Measurements from ENCODE around the gene CASTOR2. TPM values are rescaled to one million over a fixed set of nuclear protein-coding genes. Genes with fewer than 3 reads are reported as not detected.
"Not testable (repeated sequence)": the region's sequence is repeated elsewhere in the genome, so short reads cannot be mapped to it uniquely, and the experiment has no call there.

Gene CASTOR2
- total RNA-seq, 2 donors from 2014 or later = 4.4 to 5.6 TPM

- no peak for ATAC-seq (replicated peaks in 1 of 2)
- no peak overlapping the region for H3K27ac Mint-ChIP-seq
- DNase-seq = no peak
- H3K4me3 Mint-ChIP-seq = no peak overlapping the region
- no peaks in the 10 kb centered on the region for H3K9me3 Mint-ChIP-seq
- peaks cover 0 to 9% of the 10 kb centered on the region in 2 donors for H3K36me3 Mint-ChIP-seq (ENCODE audit: insufficient read depth in 2 of 2)
- H3K27me3 Mint-ChIP-seq (ENCODE audit: low read depth) = no peaks in the 10 kb centered on the region
- no peaks in the 10 kb centered on the region for H3K4me1 Mint-ChIP-seq (ENCODE audit: low read depth)
These were observed 84.2 kb downstream of the CASTOR2 start for GRCh38 chr7:75048435-75049379.

GRCh38 chr7:75049817-75050216 lies 85.3 kb downstream of the CASTOR2 start:
- Mint-ChIP-seq H3K4me1 (ENCODE audit: low read depth) (no peaks in the 10 kb centered on the region), H3K36me3 (ENCODE audit: insufficient read depth in 2 of 2) (peaks cover 0 to 9% of the 10 kb centered on the region in 2 donors), H3K4me3 (no peak overlapping the region), H3K9me3 (no peaks in the 10 kb centered on the region), H3K27me3 (ENCODE audit: low read depth) (no peaks in the 10 kb centered on the region), H3K27ac (no peak overlapping the region)
- ATAC-seq (replicated peaks in 1 of 2) = no peak
- DNase-seq = no peak

GRCh38 chr7:75050501-75050900 lies 86.0 kb downstream of the CASTOR2 start:
- H3K36me3 Mint-ChIP-seq (ENCODE audit: insufficient read depth in 2 of 2) = peaks cover 0 to 9% of the 10 kb centered on the region in 2 donors
- H3K4me1 Mint-ChIP-seq (ENCODE audit: low read depth) = no peaks in the 10 kb centered on the region
- no peaks in the 10 kb centered on the region for H3K9me3 Mint-ChIP-seq
- no peak overlapping the region for H3K4me3 Mint-ChIP-seq
- no peak for DNase-seq
- no peaks in the 10 kb centered on the region for H3K27me3 Mint-ChIP-seq (ENCODE audit: low read depth)
- no peak overlapping the region for H3K27ac Mint-ChIP-seq
- no peak for ATAC-seq (replicated peaks in 1 of 2)

GRCh38 chr7:75054744-75055143 lies 90.2 kb downstream of the CASTOR2 start:
- Mint-ChIP-seq H3K27ac (no peak overlapping the region), H3K4me1 (ENCODE audit: low read depth) (no peaks in the 10 kb centered on the region), H3K9me3 (no peaks in the 10 kb centered on the region), H3K4me3 (no peak overlapping the region), H3K36me3 (ENCODE audit: insufficient read depth in 2 of 2) (peaks cover 0 to 4% of the 10 kb centered on the region in 2 donors), H3K27me3 (ENCODE audit: low read depth) (no peaks in the 10 kb centered on the region)
- DNase-seq (no peak), ATAC-seq (replicated peaks in 1 of 2) (no peak)

- Mint-ChIP-seq H3K36me3 (ENCODE audit: insufficient read depth in 2 of 2) (peaks cover 0 to 3% of the 10 kb centered on the region in 2 donors), H3K4me3 (no peak overlapping the region), H3K27me3 (ENCODE audit: low read depth) (no peaks in the 10 kb centered on the region), H3K27ac (no peak overlapping the region), H3K9me3 (no peaks in the 10 kb centered on the region), H3K4me1 (ENCODE audit: low read depth) (no peaks in the 10 kb centered on the region)
- DNase-seq = no peak
- no peak for ATAC-seq (replicated peaks in 1 of 2)
These were observed 90.7 kb downstream of the CASTOR2 start for GRCh38 chr7:75055155-75055554.

GRCh38 chr7:75055830-75056772 lies 91.6 kb downstream of the CASTOR2 start:
- Mint-ChIP-seq H3K4me1 (ENCODE audit: low read depth) (no peaks in the 10 kb centered on the region), H3K4me3 (no peak overlapping the region), H3K9me3 (no peaks in the 10 kb centered on the region), H3K27me3 (ENCODE audit: low read depth) (no peaks in the 10 kb centered on the region), H3K27ac (no peak overlapping the region), H3K36me3 (ENCODE audit: insufficient read depth in 2 of 2) (peaks cover 0 to 3% of the 10 kb centered on the region in 2 donors)
- ATAC-seq (replicated peaks in 1 of 2) = no peak
- DNase-seq = no peak

- no peak for ATAC-seq (replicated peaks in 1 of 2)
- Mint-ChIP-seq H3K27me3 (ENCODE audit: low read depth) (no peaks in the 10 kb centered on the region), H3K36me3 (ENCODE audit: insufficient read depth in 2 of 2) (peaks cover 5 to 12% of the 10 kb centered on the region in 2 donors), H3K27ac (no peak overlapping the region), H3K4me1 (ENCODE audit: low read depth) (no peaks in the 10 kb centered on the region), H3K4me3 (no peak overlapping the region), H3K9me3 (no peaks in the 10 kb centered on the region)
- DNase-seq = no peak
These were observed 93.9 kb downstream of the CASTOR2 start for GRCh38 chr7:75058406-75058805.

GRCh38 chr7:75064291-75064690 lies 99.8 kb downstream of the CASTOR2 start:
- no peak for DNase-seq
- no peak for ATAC-seq (replicated peaks in 1 of 2)
- H3K27ac Mint-ChIP-seq = no peak overlapping the region

GRCh38 chr7:75064801-75065200 lies 100.3 kb downstream of the CASTOR2 start:
- H3K36me3 Mint-ChIP-seq (ENCODE audit: insufficient read depth in 2 of 2) = peaks cover 10 to 25% of the 10 kb centered on the region in 2 donors
- no peak for DNase-seq

More at GRCh38 chr7:75064291-75064690, 99.8 kb downstream of the CASTOR2 start:
- Mint-ChIP-seq H3K9me3 (no peaks in the 10 kb centered on the region), H3K4me3 (no peak overlapping the region), H3K27me3 (ENCODE audit: low read depth) (no peaks in the 10 kb centered on the region), H3K4me1 (ENCODE audit: low read depth) (no peaks in the 10 kb centered on the region), H3K36me3 (ENCODE audit: insufficient read depth in 2 of 2) (peaks cover 10 to 23% of the 10 kb centered on the region in 2 donors)

GRCh38 chr7:75066521-75066920 lies 102.0 kb downstream of the CASTOR2 start:
- DNase-seq = no peak
- Mint-ChIP-seq H3K36me3 (ENCODE audit: insufficient read depth in 2 of 2) (peaks cover 9 to 27% of the 10 kb centered on the region in 2 donors), H3K27me3 (ENCODE audit: low read depth) (no peaks in the 10 kb centered on the region), H3K4me3 (no peak overlapping the region), H3K27ac (no peak overlapping the region), H3K4me1 (ENCODE audit: low read depth) (peaks cover under 1% of the 10 kb centered on the region), H3K9me3 (no peaks in the 10 kb centered on the region)
- ATAC-seq (replicated peaks in 1 of 2) = no peak

More at GRCh38 chr7:75064801-75065200, 100.3 kb downstream of the CASTOR2 start:
- Mint-ChIP-seq H3K9me3 (no peaks in the 10 kb centered on the region), H3K4me1 (ENCODE audit: low read depth) (no peaks in the 10 kb centered on the region), H3K27ac (no peak overlapping the region), H3K27me3 (ENCODE audit: low read depth) (no peaks in the 10 kb centered on the region), H3K4me3 (no peak overlapping the region)
- no peak for ATAC-seq (replicated peaks in 1 of 2)

GRCh38 chr7:75072981-75073283 lies 108.4 kb downstream of the CASTOR2 start:
- Mint-ChIP-seq H3K4me3 (peak overlapping the region; percentile 97 to 99), H3K27me3 (ENCODE audit: low read depth) (no peaks in the 10 kb centered on the region), H3K27ac (peak overlapping the region; percentile 98), H3K4me1 (ENCODE audit: low read depth) (peaks cover 13% of the 10 kb centered on the region), H3K36me3 (ENCODE audit: insufficient read depth in 2 of 2) (peaks cover 0 to 11% of the 10 kb centered on the region in 2 donors), H3K9me3 (no peaks in the 10 kb centered on the region)
- no peak for DNase-seq
- ATAC-seq (replicated peaks in 1 of 2) = no peak

GRCh38 chr7:75074262-75074641 lies 109.7 kb downstream of the CASTOR2 start:
- Mint-ChIP-seq H3K4me3 (peak overlapping the region; percentile 97 to 99), H3K4me1 (ENCODE audit: low read depth) (peaks cover 13% of the 10 kb centered on the region), H3K27ac (peak overlapping the region; percentile 94)
- H3K9me3 Mint-ChIP-seq; H3K36me3 Mint-ChIP-seq (ENCODE audit: insufficient read depth in 2 of 2); ATAC-seq (replicated peaks in 1 of 2); DNase-seq; H3K27me3 Mint-ChIP-seq (ENCODE audit: low read depth): not testable (repeated sequence)

Measured in activated T-cell treated with anti-CD3 and anti-CD28 coated beads, Interleukin-2, amount 50 U/mL, for 72 hours (primary cell).